ENCODE results near the gene UROC1.

- TF ChIP-seq CREB1 (CRISPR knock-in tag; IDR thresholded peaks at IDR 0.05; ENCODE audit: low read depth) = no peak
- TF ChIP-seq POLR2AphosphoS5 (IDR thresholded peaks at IDR 0.05; ENCODE audit: low read depth) = no peak
- no peak for TF ChIP-seq CTCF (conservative IDR thresholded peaks at IDR 0.05; ENCODE audit: low read depth in 2 of 2)
- no peak for TF ChIP-seq EZH2 (IDR thresholded peaks at IDR 0.05; ENCODE audit: low read depth, unreplicated experiment)
- TF ChIP-seq ZNF331 (CRISPR knock-in tag; IDR thresholded peaks at IDR 0.05; ENCODE audit: low read depth) = no peak
- no peak for TF ChIP-seq EZH2phosphoT487 (IDR thresholded peaks at IDR 0.05; ENCODE audit: unreplicated experiment)
- TF ChIP-seq, protein P1, sequence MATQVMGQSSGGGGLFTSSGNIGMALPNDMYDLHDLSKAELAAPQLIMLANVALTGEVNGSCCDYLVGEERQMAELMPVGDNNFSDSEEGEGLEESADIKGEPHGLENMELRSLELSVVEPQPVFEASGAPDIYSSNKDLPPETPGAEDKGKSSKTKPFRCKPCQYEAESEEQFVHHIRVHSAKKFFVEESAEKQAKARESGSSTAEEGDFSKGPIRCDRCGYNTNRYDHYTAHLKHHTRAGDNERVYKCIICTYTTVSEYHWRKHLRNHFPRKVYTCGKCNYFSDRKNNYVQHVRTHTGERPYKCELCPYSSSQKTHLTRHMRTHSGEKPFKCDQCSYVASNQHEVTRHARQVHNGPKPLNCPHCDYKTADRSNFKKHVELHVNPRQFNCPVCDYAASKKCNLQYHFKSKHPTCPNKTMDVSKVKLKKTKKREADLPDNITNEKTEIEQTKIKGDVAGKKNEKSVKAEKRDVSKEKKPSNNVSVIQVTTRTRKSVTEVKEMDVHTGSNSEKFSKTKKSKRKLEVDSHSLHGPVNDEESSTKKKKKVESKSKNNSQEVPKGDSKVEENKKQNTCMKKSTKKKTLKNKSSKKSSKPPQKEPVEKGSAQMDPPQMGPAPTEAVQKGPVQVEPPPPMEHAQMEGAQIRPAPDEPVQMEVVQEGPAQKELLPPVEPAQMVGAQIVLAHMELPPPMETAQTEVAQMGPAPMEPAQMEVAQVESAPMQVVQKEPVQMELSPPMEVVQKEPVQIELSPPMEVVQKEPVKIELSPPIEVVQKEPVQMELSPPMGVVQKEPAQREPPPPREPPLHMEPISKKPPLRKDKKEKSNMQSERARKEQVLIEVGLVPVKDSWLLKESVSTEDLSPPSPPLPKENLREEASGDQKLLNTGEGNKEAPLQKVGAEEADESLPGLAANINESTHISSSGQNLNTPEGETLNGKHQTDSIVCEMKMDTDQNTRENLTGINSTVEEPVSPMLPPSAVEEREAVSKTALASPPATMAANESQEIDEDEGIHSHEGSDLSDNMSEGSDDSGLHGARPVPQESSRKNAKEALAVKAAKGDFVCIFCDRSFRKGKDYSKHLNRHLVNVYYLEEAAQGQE (IDR thresholded peaks at IDR 0.05; ENCODE audit: unreplicated experiment) = no peak
- TF ChIP-seq ZNF114 (CRISPR knock-in tag; IDR thresholded peaks at IDR 0.05) = no peak
- TF ChIP-seq, protein P2, sequence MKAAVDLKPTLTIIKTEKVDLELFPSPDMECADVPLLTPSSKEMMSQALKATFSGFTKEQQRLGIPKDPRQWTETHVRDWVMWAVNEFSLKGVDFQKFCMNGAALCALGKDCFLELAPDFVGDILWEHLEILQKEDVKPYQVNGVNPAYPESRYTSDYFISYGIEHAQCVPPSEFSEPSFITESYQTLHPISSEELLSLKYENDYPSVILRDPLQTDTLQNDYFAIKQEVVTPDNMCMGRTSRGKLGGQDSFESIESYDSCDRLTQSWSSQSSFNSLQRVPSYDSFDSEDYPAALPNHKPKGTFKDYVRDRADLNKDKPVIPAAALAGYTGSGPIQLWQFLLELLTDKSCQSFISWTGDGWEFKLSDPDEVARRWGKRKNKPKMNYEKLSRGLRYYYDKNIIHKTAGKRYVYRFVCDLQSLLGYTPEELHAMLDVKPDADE (IDR thresholded peaks at IDR 0.05) = no peak
- no peak for TF ChIP-seq NANOG (IDR thresholded peaks at IDR 0.05; ENCODE audit: borderline replicate concordance)
- no peak for TF ChIP-seq STAT1 (IDR thresholded peaks at IDR 0.05; ENCODE audit: unreplicated experiment)
Observed at GRCh38 chr3:126436826-126437717, 80.5 kb downstream of the UROC1 start.
